ENCODE data around the gene ABRAXAS1.
"Not testable (repeated sequence)": the region's sequence is repeated elsewhere in the genome, so short reads cannot be mapped to it uniquely, and the experiment has no call there.

Gene ABRAXAS1

GRCh38 chr4:83484500-83485461 is at the start of gene ABRAXAS1:
Gene ABRAXAS1 (minus strand): TSS chr4:83485100. CDS start chr4:83485072, 28 bp downstream.
- DNase-seq: peak; percentile 93

DNA sequence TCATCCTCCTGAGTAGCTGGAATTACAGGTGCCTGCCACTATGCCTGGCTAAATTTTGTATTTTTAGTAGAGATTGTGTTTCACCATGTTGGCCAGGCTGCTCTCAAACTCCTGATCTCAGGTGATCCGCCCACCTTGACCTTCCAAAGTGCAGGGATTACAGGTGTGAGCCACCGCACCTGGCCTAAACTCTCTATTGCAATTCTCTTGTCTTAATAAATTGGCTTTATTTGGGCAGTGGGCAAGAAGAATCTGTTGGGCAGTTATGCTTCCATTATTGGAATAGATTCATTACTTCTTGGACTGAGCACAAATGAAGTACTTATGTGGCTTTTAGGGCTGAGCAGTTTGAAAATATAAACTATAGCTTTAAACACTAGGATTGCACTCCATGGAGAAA is 42.8 kb upstream of the ABRAXAS1 start:
- no peak for DNase-seq

- DNase-seq: no peak
Measured at GRCh38 chr4:83522239-83522638, 37.3 kb upstream of the ABRAXAS1 start.

- no peak for DNase-seq
Measured at GRCh38 chr4:83516042-83516772, 31.3 kb upstream of the ABRAXAS1 start.

- DNase-seq: no peak
Measured at GRCh38 chr4:83510442-83510841, 25.5 kb upstream of the ABRAXAS1 start.

DNA sequence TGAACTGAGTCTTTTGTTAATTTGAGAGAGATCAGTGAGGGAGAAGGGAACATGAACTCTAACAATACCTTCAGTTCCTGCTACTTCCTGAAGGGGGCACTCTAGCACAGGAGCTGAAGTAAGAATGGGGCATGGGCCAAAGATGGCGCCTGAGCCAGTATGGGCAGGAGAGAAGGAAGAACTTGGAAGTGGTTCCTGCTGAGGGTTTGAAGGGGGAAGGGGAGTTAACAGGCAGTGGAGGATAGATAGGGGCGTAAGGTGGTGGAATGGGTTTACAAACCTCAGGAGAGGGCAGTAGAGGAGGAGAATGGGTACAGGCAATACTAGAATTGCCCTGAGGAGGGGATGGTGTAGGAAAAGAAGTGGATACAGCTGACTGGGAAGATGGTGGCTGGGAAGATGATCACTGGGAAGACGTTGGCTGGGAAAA is 24.3 kb upstream of the ABRAXAS1 start:
- DNase-seq: peak; percentile 21

- DNase-seq: no peak
Measured at GRCh38 chr4:83504996-83505395, 20.1 kb upstream of the ABRAXAS1 start.

GRCh38 chr4:83504503-83504902 is 19.6 kb upstream of the ABRAXAS1 start:
- no peak for DNase-seq

GRCh38 chr4:83503974-83504373 is 19.1 kb upstream of the ABRAXAS1 start:
- no peak for DNase-seq

GRCh38 chr4:83501671-83502070 is 16.8 kb upstream of the ABRAXAS1 start:
- DNase-seq: not testable (repeated sequence)

DNA sequence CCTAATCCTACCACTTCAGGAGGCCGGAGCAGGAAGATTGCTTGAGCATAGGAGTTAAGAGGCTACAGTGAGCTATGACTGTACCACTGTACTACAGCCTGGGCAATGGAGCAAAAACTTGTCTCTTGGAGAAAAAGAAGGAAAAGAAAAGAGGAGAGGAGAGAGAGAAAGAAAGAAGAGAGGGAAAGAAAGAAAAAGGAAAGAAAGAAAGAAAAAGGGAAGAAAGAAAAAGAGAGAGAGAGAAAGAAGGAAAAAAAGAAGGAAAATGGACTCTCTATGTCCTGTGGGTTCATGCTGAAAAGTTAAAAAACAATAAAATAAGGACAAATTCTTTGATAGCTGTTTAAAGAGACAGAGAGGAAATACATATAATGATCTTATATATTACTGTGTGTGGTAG is 13.3 kb upstream of the ABRAXAS1 start:
- DNase-seq: no peak

- not testable (repeated sequence) for DNase-seq
Measured at GRCh38 chr4:83496085-83496917, 11.4 kb upstream of the ABRAXAS1 start.

- DNase-seq: no peak
Measured at GRCh38 chr4:83490876-83491450, 6.1 kb upstream of the ABRAXAS1 start.

GRCh38 chr4:83489711-83490326 is 4.9 kb upstream of the ABRAXAS1 start:
- DNase-seq: no peak

DNA sequence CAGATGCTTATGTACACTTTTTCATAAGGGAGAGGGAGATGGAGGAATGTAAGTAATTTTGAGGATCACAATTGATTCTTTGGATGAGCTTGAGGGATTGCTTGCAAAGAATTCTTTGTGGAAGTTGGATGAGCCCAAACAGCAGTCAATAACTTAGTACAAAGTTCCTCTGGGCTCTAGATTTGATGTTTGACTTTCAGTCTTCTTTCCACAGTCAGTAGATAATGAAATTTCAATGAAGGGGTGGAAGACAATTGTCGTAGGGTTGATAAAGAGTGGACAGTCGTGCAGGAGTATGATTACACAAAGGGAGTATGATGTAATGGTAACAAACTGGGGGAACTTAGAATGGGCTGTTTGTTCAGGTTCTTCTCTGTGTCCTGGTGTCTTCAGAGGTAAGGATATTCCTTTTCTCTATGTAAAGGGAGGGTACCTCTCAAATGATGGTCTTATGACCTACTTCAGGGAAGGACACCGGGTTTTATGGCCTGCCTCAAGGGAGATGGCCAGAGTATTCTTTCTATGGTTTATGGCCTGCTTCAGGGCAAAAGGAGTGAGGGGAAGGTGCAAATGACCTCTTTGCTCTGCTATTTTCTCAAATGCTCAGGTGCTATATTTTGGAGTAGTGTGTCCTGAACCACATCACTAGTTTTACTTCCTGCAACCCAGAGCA is 1.7 kb upstream of the ABRAXAS1 start:
- DNase-seq: no peak

- DNase-seq: no peak
Measured at GRCh38 chr4:83473966-83474365, 10.9 kb downstream of the ABRAXAS1 start.

GRCh38 chr4:83473423-83473822 is 11.5 kb downstream of the ABRAXAS1 start:
- DNase-seq: no peak

- no peak for DNase-seq
Measured at GRCh38 chr4:83456184-83456501, 28.8 kb downstream of the ABRAXAS1 start.

DNA sequence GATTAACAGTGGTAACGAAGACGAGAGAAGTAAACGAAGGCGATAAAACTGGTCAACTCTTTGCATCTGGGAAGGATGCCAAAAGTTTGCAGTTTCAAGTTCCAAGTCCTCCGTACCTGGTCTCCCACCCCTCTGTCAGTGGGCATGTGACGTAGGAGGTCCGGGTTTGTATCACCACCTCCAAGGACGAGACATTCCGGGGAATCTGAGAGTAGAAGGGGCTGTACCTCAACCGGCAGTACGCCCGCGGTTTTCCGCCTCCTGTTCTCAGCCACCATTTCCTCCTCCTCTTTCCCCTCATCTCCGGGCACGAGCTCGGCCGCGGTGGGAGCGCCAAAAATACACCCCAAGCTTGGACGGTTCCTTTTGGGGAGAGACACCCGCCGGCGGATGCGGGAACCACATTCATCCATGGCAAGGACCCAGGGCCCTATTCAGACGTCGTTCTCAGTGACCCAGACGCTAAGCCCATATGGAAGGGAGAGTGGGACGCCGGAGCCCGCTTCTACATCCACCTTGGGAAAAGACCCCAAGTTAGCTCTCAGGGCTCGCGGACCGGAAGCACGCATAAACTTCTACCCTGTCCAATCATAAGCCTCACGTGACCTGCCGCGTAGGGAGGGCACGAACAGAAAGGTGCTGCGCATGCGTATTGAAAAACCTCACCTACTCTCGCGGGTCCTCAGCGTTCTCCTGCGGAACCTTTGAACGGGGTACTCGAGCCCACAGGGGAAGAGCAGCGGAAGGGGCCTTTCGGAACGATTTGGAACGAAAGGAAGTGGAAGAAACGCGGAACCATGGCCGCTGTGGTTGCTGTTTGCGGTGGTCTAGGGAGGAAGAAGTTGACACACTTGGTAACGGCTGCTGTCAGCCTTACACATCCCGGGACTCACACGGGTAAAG is 29.4 kb downstream of the ABRAXAS1 start, which contains the start of the genes HELQ and MRPS18C:
Gene HELQ (minus strand): TSS at position 543 of the 903 bp plus-strand sequence. CDS start 130 bp downstream, at position 413.
Gene MRPS18C (plus strand): TSS at position 778 of the 903 bp plus-strand sequence. CDS start 20 bp downstream, at position 798.
- peak; percentile 99 for DNase-seq

GRCh38 chr4:83454686-83455085 is 30.2 kb downstream of the ABRAXAS1 start:
- DNase-seq: no peak

All from NCI-H1092 treated with DMSO at 0.1 percent for 48 hours (cell line).